Measurements from ENCODE around the gene ERC1.
A peak's percentile ranks its signal among the peaks of the same experiment; 100 is the strongest.

The ERC1 gene

DNA sequence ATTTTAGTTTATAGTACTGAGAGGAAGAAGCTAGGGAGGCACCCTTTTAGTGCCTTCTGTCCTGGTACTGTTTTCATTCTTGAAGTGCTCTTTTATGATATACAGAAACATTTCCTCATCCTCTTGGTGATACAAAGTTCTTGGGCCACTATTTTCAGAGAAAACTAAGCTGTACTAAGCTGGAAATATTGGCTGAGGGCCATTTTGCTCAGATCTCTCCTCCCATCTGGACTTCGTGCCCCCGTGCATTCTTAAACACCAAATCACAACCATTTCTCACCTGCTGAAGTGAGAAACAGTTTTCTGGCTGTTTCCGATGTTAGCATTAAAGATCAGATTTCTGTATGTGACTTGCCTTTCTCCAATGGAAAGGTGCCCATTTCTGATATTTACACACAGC, 444.4 kb downstream of the ERC1 start:
- DNase-seq = no peak

DNA sequence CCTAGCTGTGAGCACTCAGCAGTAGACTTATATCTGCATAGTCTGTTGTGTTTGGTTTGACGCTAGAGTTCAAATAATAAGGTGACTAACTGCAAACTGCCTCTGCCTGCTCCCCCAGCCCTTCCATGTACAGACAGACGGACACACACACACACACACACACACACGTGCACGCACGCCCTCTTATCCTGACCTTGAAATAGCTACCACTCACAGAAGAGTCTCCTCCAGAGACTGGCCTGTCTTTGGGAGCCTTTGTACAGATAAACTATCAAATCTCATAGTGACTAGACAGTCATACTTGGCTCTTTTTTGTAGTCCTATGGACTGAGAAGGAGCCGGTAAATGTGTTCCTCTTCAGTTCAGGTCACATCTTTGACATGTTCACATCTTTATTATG, 445.0 kb downstream of the ERC1 start:
- DNase-seq = no peak

- no peak for DNase-seq
Observed at GRCh38 chr12:1436981-1437380, 446.0 kb downstream of the ERC1 start.

DNA sequence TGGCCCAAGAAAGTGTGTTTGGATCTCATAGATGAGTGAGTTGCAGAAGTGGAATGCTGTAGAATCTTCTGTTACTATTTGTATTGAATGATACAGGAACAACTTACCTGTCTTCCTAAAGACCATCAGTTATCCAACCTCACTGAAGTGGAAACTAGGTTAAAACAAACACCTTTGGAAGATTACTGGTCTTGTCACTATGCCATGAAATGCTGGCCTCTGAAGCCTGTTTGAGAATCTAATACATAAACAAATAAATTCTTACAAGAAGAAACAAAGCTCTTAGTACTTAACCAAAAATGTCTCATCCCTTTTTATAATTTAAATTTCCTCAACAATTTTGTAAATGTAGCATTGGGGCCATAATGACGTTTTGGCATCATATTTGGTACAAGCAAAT, 448.2 kb downstream of the ERC1 start:
- no peak for DNase-seq

DNA sequence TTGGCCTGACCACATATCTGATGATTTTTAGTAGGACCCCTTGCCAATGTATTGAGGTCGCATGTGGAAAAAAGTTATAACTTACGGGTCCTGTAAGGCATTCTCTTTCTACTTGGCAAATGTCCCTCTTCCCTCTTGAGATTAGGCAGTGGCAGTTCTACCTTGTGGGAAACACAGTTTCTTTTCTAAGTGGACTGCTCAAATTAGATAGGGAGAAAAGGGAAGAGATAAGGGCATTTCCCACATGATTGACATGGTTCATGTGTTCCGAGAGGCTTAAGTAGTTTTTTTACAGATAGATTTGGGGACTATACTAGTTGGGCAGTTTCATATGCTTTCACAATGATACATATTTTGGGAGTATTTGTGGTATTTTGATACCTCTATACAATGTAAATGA, 448.7 kb downstream of the ERC1 start:
- DNase-seq = no peak

DNA sequence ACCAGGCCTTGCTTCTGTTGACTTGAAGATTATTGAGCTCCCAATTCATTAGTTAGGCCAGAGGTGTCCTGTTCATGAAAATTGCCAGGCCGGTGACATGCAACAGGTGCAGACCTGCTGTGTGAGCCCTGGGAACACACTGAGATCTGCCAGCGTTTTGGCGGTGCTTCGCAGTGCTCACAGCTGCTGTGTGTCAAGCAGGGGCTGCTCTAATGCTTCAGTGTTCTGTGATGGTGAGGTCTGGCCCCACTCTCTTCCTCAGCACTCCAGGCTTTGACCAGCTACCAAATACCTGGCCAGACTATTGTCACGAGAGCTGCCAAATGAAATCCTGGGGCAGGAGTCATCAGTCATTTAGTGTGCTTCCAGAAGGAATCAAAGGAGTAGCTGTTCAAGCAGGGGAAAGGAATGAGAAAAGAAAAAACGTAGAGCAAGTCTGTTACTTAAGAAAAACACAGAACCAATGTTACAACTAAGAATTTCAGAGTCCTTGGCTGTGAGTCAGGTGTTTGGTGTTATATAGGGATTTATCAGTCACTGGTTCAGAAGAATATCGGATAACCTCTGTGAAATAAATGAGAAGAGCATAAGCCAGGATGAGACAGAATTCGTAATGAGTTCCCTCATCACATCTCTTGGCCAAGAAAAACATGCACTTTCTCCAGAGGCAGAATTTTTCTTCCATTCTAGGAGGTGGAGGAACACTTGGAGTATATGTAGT, 452.6 kb downstream of the ERC1 start:
- DNase-seq = no peak

DNA sequence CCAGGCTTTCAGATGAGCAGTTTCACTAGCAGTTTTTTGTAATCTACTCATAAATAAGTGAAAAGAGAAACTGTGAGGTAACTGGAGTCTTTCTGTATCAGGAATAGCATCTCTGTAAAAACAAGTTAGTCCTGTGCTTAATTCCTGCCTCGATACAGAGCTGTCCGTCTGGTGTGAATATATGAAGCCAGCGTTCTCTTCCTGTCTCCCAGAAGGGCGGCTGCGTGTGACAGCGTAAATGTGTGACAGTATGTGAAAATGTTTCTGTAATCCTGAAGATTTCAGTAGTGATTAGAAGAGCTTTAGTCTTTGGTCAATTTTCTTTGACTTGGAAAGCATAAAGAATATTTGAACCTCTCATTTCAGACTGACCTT, 453.1 kb downstream of the ERC1 start:
- DNase-seq = no peak

- no peak for DNase-seq
Observed at GRCh38 chr12:1445807-1446206, 454.8 kb downstream of the ERC1 start.

- no peak for DNase-seq
Observed at GRCh38 chr12:1448336-1448735, 457.3 kb downstream of the ERC1 start.

- no peak for DNase-seq
Observed at GRCh38 chr12:1453810-1454209, 462.8 kb downstream of the ERC1 start.

- no peak for DNase-seq
Observed at GRCh38 chr12:1456885-1457284, 465.9 kb downstream of the ERC1 start.

- DNase-seq = no peak
Observed at GRCh38 chr12:1457901-1458300, 466.9 kb downstream of the ERC1 start.

DNA sequence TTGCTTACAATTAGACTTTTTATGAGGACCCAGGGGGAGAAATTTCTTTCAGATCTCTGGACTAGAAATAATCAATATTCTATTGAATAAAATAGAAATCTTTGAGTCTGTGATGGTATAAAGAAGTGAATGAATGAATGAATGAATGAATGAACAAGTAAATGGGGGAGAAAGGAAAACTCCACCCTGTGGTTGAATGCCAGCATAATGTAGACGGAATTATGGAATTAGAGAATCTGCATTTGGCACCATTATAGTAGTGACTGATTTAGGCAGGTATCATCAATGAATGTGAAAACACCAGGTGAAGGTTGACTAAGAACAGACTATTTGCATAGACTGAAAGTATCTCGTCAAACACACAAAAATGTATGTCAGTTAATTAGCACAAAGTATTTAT, 468.3 kb downstream of the ERC1 start:
- DNase-seq = no peak

GRCh38 chr12:1463073-1463905, 472.3 kb downstream of the ERC1 start:
- no peak for DNase-seq

DNA sequence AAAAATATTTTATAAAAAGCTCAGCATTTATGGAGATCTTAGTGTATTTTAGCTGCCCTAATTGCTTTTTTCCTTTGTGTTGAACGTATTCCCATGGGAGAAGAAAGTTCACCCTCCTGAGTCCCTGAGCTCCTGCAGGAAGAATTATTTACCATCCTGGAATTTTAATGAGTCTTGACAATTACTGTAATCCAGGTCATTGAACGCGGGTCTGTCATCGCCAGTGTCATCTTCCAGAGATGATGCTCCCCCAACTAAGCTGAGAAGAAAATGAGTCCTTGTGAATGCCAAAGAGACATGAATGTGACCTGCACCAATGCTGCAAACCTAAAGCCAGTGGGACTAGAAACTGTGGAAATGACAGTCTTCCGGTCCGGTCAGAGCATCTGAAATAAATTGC, 473.9 kb downstream of the ERC1 start:
- no peak for DNase-seq

DNA sequence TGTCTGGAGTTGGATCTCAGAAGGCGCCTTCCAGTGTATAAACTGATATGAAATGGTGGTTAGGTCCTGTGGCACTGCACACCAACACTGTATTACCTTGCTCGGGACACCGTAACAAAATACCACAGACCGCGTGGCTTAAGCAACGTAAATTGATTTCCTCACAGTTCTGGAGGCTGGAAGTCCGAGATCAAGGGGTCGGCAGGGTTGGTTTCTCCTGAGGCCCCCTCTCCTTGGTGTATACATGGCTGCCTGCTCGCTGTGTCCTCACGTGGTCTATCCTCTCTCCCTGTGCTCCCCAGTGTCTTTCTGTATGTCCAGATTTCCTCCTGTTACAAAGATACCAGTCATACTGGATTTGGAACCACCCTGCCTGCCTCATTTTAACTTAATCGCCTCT, 475.0 kb downstream of the ERC1 start:
- no peak for DNase-seq

- no peak for DNase-seq
Observed at GRCh38 chr12:1466481-1467154, 475.6 kb downstream of the ERC1 start.

DNA sequence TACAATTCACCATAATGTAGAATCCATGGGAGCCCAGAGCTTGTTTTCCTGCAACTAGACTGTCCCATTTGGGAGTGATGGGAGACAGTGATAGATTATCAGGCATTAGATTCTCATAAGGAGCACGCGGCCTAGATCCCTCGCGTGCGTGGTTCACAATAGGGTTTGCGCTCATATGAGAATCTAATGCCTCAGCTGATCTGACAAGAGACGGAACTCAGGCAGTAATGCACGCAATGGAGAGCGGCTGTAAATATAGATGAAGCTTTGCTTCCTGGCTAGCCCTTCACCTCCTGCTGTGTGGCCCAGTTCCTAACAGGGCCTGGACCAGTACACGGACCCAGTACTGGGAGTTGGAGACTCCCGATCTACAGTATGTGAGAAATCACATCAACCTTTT, 476.7 kb downstream of the ERC1 start:
- no peak for DNase-seq

- DNase-seq = no peak
Observed at GRCh38 chr12:1469070-1469469, 478.0 kb downstream of the ERC1 start.

DNA sequence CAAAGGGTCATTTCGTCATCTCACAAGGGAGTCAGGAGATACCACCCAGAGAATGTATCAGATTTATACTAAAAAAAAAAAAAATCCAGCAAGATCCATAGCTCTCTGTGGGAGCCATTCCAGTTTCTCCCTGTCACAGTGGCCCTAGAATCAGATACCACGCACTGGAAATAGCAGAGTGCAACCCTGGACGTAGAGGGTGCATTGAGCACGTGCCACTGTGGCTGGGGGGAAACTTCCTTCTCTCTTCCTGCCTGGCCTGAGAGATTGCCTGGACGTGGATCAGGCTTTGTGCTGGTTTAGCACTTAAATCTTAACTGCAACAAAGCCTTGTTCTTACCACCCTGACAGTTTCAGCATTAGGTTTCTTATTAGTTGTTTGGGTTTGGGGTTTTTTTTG, 479.0 kb downstream of the ERC1 start:
- no peak for DNase-seq

DNA sequence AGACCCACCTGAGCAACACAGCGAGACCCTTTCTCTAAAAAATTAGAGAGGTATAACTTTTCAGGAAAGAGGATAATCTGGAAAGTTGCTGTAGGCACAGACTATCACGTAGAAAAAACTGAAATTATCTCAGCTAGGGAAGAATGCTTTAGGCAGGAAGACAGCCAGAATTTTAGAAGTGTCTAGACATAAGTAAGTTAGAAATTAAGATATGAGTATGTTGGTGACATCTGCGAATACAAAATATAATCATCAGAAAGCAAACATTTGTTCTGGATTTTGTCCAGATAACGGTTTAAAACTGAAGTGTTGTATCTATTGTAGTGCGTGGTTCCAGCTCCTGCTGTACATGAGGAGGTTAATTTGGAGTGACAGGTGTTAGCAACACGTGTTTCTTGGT, 480.2 kb downstream of the ERC1 start:
- DNase-seq = no peak

GRCh38 chr12:1473418-1473817, 482.4 kb downstream of the ERC1 start:
- peak in 1 of 51 donors; percentile 5 for DNase-seq

Data from hypothalamus (tissue), 51 donors.